ACHN (cell line): Measurements from ENCODE around the gene VIPR1.

Experiments used
- DNase-seq: peaks from one replicate; pipeline ENCODE4 v3.0.0-alpha.2; 2015
- in situ Hi-C: cut with HindIII; loops from 2 replicates; pipeline ENCODE4 v1.10.0; 2017; ENCODE audit warnings: low sequenced_read_pairs, low pct_ligation_motif_present, low pct_unique_long_range_greater_than_20kb

The VIPR1 gene

GRCh38 chr3:42502429-42503250 lies at the start of gene VIPR1:
TSS of gene VIPR1 (plus strand) at chr3:42502643. CDS start at chr3:42502736, 93 bp downstream.
- peak; percentile 51 for DNase-seq
- in situ Hi-C loops, result no loop called here

- DNase-seq, result no peak
These were observed 46.2 kb upstream of the VIPR1 start for GRCh38 chr3:42456211-42456610.

DNA sequence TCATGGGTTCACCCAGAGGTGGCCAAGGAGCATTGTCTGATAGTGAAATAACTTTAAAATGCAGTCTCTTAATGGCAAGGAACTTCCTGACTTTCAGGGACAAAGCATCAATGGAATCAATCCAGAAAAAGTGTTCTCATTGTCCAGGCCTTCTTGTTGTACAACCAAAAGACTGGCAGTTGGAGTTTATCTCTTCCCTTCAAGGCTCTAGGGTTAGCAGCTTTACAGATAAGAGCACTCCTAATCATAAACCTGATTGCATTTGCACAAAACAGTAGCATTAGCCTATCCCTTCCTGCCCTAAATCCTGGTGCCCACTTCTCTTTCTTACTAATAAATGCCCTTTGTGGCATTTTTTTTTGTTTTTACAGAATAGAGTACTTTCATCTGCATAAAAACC lies 43.3 kb upstream of the VIPR1 start:
- in situ Hi-C loops, result no loop called here

More at GRCh38 chr3:42456211-42456610, 46.2 kb upstream of the VIPR1 start:
- in situ Hi-C loops, result no loop called here

DNA sequence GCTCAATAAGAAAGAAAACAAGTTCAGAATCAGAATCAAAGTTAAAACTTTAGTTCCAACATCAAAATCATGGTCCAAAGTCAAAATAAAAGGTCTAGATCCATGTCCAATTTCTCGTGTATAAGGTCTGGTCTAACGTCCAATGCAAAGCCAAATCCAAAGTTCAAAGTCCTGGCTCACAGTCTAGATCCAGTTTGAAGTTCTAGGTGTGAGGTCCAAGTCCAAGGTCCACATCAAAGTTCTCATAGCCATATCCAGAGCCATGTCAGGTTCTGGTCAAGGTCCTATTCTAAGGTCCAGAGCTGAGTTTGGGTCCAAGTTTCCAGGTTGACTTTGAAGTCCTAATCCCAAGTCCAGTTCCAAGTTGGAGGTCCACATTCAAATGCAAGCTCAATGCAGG lies 40.7 kb upstream of the VIPR1 start:
- in situ Hi-C loops, result no loop called here
- no peak for DNase-seq

More for the DNA sequence above, 43.3 kb upstream of the VIPR1 start:
- DNase-seq, result no peak

DNA sequence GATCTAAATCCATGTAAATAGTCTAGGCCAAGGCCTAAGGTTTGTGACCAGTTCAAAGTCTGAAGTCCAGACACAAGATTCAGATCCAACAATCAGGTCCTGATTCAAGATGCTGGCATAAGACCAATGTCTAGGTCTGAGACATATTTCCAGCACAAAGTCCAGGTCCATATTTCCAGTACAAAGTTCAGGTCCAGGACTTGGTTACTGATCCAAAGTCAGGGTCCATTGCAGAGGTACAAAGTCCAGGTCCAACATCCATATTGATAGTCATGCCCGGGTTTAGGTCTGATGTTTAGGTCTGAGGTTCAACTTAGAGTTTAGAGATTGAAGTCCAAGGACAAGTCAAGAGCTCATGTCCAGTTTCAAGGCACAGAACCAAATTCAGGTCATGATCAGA lies 39.4 kb upstream of the VIPR1 start:
- in situ Hi-C loops, result no loop called here
- DNase-seq, result no peak

GRCh38 chr3:42468111-42468510 lies 34.3 kb upstream of the VIPR1 start:
- in situ Hi-C loops, result no loop called here
- no peak for DNase-seq

DNA sequence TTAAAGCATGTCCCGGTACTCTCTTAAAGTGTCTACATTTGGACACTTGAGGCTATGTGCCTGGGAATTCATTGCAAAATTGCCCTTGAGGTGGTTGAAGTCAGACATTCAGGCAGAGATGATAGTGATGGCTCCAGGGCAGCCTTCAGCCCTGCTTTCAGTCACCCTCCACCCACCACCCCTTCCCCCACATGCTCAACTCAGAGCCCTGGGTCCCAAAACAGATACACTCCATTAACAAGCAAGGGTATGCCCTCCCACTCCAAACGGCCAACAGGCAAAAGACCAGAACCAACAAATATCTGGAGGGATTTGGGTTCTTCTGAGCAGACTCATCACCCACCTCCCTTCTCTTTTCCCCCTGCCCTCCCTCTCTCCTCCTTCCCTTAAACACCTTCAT lies 29.9 kb upstream of the VIPR1 start:
- in situ Hi-C loops, result no loop called here

DNA sequence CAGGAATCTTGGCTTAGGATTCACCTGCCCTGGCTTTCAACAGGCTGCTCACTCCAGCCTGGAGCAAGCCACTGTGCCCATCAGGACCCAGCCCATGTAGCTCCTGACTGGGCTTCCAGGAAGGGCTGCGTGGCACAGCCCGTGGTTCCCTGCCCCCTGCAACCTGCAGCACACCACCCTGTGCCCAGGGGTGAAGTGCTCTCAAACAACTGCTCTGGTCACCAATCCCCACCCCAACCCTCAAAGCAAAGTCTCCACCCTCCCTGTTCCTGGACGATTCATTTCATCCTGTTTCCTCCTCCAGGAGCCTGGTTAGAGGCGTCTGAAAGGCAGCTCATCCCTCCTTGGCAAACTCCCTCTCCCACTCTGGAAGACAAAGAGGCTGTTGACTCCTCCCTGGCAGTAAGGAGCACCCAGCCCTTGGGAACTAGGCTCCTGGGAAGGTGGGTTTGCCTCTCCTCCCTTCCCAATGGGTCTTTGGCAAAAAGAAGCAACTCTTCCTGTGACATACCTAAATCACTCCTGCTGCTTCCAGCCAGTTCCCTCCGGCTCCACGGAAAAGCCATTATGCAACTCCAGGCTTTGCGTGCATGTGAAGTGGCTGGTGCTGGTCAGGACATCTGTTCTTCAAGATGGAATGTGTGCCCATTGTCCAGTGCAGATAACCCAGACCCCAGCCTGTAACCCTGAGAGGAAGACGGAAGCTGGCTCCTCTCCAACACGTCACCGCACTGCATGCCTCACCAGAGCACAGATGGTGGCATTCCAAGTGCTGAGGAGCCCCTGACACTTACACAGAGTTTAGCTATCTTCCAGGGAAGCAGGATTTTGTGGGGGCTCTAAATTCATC lies 29.1 kb upstream of the VIPR1 start:
- in situ Hi-C loops, result no loop called here
- no peak for DNase-seq

More for the DNA sequence above, 29.9 kb upstream of the VIPR1 start:
- no peak for DNase-seq

DNA sequence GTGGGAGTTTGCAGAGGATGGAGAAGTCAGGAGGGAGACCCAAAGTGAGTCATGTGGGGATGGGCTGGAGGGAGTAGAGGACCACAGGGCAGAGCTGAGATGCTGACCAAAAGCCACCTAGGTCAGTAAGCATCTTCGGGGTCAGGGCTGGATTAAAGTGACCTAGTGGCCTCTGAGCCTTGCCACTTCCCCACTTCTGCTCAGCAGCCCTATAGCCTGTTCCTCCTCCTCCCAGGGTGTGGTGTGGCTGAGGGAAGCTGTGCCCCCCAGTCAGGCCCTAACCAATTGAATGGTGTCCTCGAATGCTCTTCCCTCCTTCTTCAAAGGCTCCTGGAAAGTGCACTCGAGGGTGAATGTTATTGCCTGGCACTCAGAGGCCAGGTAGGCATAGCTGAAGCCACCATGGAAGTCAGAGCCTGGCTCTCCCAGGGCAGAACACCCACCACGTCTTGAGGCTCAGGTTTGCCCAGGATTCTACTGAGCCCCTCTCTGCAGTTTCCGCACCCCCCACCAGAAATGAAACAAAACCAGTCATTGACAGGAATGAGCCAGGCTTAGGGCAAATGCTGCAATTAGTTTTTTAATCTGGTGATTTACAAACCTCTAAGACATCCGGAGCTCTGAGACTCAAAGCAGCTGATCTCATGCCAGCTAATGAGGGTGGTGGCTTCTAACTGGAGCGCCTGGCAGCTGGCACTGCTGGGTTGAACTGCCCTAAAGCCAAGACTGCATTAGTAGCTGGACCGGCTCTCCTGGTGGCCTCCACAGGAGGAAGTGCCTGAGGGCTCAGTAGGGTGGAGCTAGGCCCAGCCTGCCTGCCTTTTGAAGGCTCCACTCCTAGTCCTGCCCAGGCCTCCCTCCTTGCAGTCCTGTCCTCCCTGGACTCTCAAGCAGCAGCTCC lies 26.0 kb upstream of the VIPR1 start:
- no peak for DNase-seq
- in situ Hi-C loops, result no loop called here

- in situ Hi-C loops, result no loop called here
- DNase-seq, result no peak
These were observed 24.7 kb upstream of the VIPR1 start for GRCh38 chr3:42477696-42478095.

GRCh38 chr3:42478830-42479229 lies 23.6 kb upstream of the VIPR1 start:
- no peak for DNase-seq
- in situ Hi-C loops, result no loop called here

DNA sequence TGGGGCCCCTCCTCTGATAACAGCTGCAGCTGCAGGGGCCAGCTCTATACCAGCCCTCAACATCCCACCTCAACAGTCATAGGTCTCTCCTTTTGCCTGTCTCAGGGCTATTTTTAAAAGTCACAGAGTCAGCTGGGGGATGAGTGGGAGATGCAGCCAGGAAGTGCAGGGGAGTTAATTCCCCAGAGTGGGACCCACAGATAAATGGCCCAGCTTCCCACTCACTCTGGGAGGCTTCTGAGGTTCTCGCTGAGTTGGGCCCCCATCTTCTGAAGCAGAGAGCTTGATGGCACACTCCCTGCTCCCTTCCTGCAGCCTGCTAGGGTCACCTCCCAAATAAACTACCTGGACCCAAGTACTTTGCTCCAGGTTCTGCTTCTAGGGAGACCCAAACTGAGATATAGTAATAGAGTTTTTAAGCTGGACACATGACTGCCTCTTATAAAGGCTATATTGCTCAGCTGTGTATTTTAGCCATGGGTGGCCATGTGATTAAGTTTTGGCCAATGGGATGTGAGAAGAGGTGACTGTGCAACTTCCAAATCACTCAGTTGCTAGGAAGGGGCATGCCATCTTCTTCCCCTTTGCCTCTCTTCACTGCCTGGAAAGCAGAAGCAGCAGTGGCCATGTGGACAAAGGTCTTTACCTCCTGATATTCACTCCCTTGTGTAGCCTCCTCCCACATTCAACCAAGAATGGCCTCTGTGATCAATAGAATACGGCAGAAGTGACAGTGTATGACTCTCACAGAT lies 15.5 kb upstream of the VIPR1 start:
- no peak for DNase-seq
- in situ Hi-C loops, result no loop called here

GRCh38 chr3:42488687-42489086 lies 13.8 kb upstream of the VIPR1 start:
- DNase-seq, result no peak
- in situ Hi-C loops, result no loop called here

GRCh38 chr3:42489116-42489936 lies 13.1 kb upstream of the VIPR1 start:
- no peak for DNase-seq
- in situ Hi-C loops, result no loop called here

DNA sequence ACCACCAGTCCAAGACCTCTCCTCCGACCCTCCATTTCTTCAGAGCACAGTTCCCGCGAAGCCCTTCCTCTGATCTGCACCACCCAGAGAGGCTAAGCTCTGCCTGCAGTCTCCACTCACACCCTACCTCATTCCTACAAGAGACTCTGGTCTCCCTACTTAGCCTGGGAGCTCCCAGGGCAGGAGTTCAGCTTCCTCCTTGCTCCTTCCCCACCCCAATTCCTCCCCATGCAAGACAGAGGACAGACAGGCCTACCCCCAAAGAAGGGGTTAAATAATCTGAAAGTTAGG lies 12.6 kb upstream of the VIPR1 start:
- DNase-seq, result no peak
- in situ Hi-C loops, result no loop called here

DNA sequence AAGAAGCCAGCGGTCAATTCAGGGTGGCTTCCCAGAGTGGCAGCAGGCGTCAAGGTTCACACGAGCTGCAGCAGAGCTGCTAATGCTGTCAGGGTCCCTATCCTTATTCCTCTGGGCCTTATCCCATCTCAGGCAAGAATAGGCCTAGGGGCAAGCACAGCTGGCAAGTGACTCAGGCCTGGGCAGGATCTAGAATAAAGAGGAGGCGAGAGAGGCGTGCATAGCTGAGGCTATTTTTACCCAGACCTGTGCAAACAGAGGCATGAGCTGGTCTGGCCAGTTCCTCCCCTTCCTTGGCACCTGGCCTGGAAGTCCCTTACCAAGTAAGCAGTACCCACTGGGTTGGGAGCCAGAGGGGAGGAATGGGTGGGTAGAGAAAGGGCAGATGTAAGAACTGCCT lies 12.2 kb upstream of the VIPR1 start:
- DNase-seq, result no peak
- in situ Hi-C loops, result no loop called here

GRCh38 chr3:42491881-42492507 lies 10.4 kb upstream of the VIPR1 start:
- no peak for DNase-seq
- in situ Hi-C loops, result no loop called here
